ENCODE measurements around the gene GGT6. TPM values are rescaled to one million over a fixed set of nuclear protein-coding genes. Genes with fewer than 3 reads are reported as not detected.
"Not testable (repeated sequence)": the region's sequence is repeated elsewhere in the genome, so short reads cannot be mapped to it uniquely, and the experiment has no call there.

The GGT6 gene
- polyA plus RNA-seq, 1 donor = 6.3 TPM

DNA sequence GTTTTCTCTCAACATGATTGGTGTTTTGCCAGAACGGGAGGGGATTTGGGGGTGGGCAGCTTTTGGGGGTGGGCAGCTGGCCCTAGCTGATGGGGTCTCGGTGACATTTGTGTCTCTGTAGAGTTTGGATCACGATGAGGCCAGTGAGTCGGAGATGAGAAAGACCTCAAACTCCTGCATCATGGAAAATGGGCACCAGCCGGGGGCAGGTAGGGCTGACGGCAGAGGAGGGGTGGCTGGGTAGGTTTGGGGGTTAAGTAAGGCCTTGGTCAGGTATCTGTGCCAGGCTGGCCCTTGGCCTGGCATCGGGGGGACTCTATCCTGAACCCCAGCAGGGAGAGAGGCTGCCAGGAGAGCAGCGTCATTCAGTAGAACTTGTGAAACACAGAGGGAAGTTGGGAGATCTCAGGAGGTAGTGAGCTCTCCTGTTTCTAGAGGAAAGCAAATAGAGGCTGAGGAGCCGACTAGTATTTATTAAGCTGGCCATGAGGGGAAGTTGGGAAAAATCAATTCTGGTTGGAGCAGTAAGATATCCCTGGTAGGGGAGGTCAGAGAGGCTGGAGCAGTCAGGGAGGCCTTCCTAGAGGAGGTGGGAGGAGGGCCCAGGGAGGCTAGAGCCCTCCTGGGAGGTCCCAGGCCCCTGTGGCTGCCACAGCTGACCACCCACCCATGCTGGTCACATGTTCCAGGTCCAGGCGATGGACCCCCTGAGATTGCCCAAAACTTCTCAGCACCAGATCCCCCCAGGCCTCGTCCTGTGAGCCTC lies 32.0 kb upstream of the GGT6 start:
- DNase-seq = no peak

DNA sequence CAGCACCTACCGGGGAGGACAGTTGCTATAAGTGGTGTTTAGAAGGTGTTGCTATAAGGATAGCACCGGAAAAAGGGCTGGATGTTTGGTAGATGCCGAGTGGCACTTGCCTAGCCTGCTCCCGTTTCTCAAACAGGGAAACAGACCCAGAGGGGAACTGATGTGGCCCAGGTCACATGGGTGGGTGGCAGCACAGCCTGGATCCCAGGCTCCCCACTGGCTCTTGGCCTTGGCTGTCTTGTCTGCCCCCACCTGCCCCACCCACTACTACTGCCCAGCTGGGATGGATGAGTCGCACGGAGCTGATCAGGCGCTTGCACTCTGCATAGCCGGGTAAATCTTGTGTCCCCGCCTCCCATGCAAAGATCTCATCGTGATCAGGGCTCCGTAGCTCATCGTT lies 31.2 kb upstream of the GGT6 start:
- no peak for DNase-seq

- no peak for DNase-seq
Observed at GRCh38 chr17:4590981-4591453, 30.6 kb upstream of the GGT6 start.

GRCh38 chr17:4590042-4590441 lies 29.7 kb upstream of the GGT6 start:
- not testable (repeated sequence) for DNase-seq

GRCh38 chr17:4588898-4589625 lies 28.7 kb upstream of the GGT6 start:
- DNase-seq = no peak

DNA sequence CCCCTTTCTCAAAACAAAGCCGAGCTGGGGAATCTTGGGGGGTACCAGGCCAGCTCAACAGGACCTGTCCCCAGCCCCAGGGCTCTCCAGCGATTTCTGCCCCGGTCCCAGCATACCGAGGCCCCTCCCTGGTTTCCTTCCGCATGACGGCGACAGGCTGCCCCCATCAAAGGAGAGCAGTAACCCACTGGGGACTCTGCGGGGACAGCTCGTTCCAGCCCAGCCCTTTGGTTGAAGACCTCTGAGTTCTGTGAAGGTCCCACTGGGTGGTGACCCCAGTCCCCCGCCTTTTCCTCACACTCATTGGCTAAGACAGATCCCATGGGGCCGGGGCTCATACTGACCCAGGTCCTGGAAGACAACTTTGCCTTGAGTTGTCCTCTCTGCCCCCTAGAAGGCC lies 28.0 kb upstream of the GGT6 start:
- DNase-seq = no peak

- DNase-seq = no peak
Observed at GRCh38 chr17:4587803-4588202, 27.4 kb upstream of the GGT6 start.

GRCh38 chr17:4587195-4587594 lies 26.8 kb upstream of the GGT6 start:
- DNase-seq = no peak

GRCh38 chr17:4586043-4586442 lies 25.7 kb upstream of the GGT6 start:
- no peak for DNase-seq

DNA sequence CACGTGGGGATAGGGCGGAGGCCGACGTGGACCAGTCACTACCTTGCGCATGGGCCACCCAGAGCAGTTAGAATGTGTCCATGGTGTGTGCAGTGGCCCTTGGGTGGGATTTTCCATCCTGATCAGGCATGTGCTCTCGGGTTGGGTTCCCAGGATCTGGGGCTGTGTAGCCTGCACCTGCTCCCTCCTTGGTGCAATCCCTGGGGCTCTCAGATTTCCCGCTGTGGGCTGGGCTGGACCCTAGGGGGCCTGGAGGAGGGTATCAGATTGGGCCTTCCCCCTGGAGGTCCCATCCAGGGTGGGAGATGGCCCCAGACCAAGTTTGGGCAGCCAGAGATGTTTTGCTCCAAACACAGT lies 25.2 kb upstream of the GGT6 start:
- no peak for DNase-seq

GRCh38 chr17:4584917-4585637 lies 24.7 kb upstream of the GGT6 start:
- DNase-seq = peak; percentile 75

DNA sequence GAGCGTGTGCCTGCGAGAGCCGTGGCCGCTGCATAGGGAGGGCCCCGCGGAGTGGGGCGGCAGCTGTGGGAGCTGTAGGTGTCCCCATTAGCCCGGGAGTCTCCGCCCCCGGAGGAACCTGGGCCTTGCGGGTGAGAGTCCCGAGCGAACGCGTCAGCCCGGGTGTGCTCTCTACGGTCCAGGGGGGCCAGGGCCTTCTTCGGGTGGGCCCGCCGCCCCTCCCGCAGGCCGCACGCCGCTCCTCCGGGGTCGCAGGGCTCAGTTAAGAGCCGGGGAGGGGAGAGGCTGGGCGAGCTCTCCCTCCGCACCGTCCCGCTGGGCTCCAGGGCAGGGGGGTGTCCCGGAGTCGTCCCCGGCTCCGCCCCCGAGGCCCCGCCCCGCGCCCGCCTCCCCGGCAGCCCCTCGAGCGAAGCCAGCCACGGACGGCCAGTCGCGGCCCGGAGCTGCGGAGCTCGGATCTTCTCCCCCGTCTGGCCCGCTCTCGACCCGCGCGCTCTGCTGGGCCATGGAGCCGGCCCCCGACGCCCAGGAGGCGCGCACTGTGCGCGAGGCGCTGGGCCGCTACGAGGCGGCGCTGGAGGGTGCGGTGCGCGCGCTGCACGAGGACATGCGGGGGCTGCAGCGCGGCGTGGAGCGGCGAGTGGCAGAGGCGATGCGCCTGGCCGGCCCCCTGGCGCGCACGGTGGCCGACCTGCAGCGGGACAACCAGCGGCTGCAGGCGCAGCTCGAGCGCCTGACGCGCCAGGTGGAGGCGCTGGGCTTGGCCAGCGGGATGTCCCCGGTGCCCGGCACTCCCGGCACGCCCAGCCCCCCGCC lies 23.9 kb upstream of the GGT6 start, which contains the start of gene SMTNL2:
SMTNL2 (plus strand) TSS at position 429 of the 816 bp plus-strand sequence; CDS start at position 506, 77 bp downstream.
- DNase-seq = peak; percentile 78

DNA sequence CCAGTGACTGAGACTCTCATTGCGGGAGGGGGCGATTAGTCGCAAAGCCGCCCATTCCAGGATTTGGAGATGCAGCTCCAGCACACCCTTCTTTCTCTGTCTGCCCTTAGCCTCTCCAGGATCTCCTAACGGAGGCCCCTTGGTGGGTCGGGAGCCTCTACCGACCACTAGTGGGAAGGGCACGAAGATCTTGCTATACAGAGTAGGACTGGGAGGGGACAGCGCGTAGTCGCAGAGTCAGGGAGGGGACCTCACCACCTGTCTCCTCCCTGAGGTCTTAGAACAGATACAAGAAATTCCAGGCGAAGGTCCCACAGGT lies 23.4 kb upstream of the GGT6 start:
- DNase-seq = no peak

- no peak for DNase-seq
Observed at GRCh38 chr17:4583206-4583605, 22.8 kb upstream of the GGT6 start.

GRCh38 chr17:4582691-4583090 lies 22.3 kb upstream of the GGT6 start:
- DNase-seq = no peak

DNA sequence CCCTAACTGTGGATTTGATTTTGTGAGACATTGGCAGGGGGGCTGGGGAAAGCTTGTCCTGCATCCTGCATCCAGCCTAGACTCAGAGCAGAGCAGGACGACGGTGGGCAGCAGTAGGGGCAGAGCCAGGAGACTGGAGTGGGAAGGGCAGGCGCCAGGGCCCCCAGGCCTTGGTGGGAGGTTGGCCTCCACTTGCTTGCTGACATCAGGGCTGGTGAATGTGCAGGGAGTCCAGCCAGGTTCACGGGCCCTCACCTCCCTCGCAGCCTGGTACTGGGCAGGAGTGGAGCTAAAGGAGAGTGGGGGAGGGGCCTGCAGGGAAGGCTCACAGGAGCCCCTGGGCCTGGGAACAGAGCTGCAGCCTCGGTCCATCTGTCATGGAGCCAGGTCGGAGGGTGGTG lies 21.7 kb upstream of the GGT6 start:
- DNase-seq = no peak

DNA sequence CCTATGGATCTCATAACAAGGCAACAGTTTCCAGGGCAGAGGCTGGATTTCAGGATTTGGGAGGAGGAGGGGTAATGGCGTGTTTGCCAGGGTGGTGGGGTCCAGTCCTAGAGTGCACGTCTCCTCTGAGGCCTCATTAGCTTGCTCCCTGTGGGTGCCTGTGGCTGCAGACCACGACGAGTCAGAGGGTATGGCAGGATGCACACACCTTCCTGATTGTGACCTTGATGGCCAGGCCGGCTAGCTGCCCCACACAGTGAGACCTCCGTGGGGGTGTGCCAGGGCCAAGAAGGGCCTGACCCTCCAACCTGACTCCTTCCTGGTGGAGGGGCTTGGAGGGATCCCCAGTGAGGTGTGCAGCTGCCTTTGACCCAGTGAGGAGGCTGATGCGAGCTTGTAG lies 19.9 kb upstream of the GGT6 start:
- DNase-seq = no peak

- no peak for DNase-seq
Observed at GRCh38 chr17:4579678-4580077, 19.3 kb upstream of the GGT6 start.

DNA sequence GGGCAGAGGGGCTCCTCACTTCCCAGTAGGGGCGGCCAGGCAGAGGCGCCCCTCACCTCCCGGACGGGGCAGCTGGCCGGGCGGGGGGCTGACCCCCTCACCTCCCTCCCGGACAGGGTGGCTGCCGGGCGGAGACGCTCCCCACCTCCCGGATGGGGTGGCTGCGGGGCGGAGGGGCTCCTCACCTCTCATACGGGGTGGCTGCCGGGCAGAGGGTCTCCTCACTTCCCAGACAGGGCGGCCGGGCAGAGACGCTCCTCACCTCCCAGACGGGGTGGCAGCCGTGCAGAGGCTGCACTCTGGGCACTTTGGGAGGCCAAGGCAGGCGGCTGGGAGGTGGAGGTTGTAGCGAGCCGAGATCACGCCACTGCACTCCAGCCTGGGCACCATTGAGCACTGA lies 18.0 kb upstream of the GGT6 start:
- DNase-seq = not testable (repeated sequence)

- DNase-seq = no peak
Observed at GRCh38 chr17:4577386-4577993, 17.1 kb upstream of the GGT6 start.

- DNase-seq = no peak
Observed at GRCh38 chr17:4576729-4577322, 16.4 kb upstream of the GGT6 start.

Measured in left kidney (tissue), 2 donors.